Measurements from ENCODE around the gene SYNDIG1.

Gene SYNDIG1

GRCh38 chr20:24448170-24448569 is 21.3 kb upstream of the SYNDIG1 start:
- DNase-seq, result no peak

DNA sequence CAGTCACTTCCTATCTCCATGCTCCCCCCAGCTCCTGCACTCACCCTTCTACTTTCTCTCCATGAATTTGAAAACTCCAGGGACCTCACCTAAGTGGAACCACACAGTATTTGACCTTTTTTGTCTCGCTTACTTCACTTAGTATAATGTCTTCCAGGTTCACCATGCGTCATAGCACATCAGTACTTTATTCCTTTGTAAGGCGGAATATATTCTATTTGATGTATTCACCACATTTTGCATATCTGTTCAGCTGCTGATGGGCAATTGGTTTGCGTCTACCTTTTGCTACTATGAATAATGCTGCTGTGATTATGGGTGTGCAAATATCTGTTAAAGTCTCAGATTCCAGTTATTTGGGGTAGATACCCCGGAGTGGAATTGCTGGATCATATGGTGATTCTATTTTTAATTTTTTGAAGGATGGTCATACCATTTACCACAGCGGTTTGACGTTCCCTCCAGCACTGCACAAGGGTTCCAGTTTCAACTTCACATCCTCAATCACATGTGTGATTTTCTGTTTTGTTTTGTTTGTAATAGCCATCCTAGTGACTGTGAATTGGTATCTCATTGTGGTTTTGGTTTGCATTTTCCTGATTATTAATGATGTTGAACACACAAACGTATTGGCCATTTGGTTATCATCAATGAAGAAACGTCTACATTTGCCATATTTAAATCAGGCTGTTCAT is 20.3 kb upstream of the SYNDIG1 start:
- DNase-seq, result no peak

DNA sequence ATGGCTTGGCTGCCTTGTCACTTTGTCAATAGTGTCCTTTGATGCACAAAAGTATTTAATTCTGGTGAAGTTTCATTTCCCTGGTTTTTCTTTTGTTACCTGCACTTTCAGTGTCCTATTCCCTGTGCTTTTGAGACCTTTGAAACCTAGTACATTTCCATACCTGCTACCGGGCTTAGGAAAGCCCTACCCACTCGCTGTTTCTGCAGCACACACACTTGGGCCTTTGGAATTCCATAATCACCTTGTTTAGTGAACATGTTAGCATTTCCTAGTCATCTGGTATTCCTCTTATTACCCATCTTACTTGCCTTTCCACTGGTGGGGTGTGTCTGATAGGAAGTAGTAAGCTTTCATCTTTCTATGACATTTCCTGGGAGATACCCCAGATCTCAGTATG is 19.3 kb upstream of the SYNDIG1 start:
- DNase-seq, result no peak

GRCh38 chr20:24450624-24451376 is 18.6 kb upstream of the SYNDIG1 start:
- no peak for DNase-seq

GRCh38 chr20:24451428-24451827 is 18.0 kb upstream of the SYNDIG1 start:
- DNase-seq, result no peak

- DNase-seq, result no peak
These were observed 17.4 kb upstream of the SYNDIG1 start for GRCh38 chr20:24452016-24452415.

DNA sequence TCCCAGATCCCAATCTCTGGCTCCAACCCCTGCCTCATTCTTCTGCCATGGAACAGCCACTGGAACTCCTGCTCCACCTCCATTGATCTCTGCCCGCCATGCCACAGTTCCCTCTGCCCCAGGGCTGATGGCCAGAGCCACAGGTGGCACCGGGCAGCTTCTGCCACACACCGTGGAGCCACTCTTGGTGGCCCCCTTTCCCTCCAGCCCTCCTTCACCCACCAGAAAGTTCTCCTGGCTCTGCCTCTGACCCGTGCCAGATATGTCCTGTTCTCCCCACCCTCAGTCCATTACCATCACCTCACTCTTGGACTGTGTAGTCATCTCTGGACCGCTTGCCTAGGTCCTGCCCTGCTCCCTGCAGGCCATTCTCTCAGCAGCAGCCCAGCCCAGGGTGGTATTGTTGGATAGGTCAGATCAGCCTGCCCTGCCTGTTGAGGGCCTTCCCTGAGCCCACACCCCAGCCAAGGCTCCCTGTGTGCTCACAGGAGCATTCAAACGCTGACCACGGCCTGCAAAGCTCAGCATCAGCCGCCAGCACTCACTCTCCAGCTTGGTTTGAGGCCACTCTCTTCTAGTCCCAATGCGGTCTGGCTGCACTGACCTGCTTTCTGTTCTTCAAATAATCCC is 16.8 kb upstream of the SYNDIG1 start:
- no peak for DNase-seq

GRCh38 chr20:24453869-24454268 is 15.6 kb upstream of the SYNDIG1 start:
- no peak for DNase-seq

GRCh38 chr20:24455081-24455480 is 14.3 kb upstream of the SYNDIG1 start:
- no peak for DNase-seq

DNA sequence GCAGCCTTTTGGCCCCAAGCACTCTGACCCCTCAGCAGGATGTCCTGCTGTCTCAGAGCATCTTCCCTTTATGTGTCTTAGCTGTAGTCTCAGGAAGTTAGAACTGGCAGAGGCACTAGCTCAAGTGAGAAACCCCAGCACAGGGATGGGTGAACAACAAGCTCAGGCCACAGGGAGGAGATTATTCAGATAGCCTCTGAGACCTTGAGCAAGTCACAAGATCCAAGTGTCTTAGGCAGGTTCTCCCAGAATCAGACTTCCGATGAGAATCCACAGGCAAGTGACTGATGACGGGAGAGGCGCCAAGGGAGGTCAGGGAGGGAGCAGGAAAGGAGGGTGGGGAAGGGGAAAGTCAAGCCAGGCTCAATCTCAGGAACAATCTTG is 13.0 kb upstream of the SYNDIG1 start:
- no peak for DNase-seq

DNA sequence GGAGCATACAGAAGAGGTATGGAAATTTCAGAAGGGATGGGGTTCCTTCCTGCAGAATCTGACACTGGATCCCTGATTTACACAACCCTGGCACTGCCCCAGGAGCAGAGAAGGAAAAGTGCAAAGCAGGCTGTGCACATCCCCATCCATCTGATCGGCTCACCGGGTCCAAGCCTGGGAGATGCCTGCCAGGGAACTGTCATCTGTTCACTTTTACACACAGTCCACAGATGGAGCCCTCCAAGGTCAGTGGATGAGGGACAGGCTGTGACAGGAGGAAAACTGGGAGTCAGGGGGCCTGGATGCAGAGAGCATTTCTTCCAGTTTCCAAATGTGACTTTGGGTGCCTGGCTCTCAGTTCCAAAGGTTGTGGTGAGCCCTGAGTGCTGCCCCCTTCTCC is 11.0 kb upstream of the SYNDIG1 start:
- no peak for DNase-seq

- DNase-seq, result no peak
These were observed 9.7 kb upstream of the SYNDIG1 start for GRCh38 chr20:24459733-24460132.

GRCh38 chr20:24460712-24461111 is 8.7 kb upstream of the SYNDIG1 start:
- DNase-seq, result no peak

GRCh38 chr20:24461848-24462247 is 7.6 kb upstream of the SYNDIG1 start:
- no peak for DNase-seq

GRCh38 chr20:24462460-24463010 is 6.9 kb upstream of the SYNDIG1 start:
- DNase-seq, result no peak

DNA sequence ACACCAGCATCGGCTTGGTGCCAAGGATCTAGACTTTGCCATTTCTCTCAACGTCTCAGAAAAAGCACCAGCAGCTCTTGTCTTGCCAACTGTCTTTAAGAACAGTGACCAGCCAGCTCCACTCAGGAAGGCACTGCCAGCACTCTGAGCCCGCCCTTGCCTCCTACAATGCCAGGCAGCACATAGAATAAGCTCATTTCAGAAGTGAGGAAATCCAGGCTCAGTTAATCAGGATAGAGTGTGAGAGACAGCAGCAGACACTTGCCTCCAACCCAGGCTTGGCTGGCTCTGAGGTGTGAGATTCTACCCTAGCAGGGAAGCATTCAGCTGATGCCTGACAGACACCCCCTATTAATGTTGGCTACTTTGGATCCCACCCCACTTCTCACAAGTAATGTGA is 4.3 kb upstream of the SYNDIG1 start:
- DNase-seq, result no peak

GRCh38 chr20:24465730-24466129 is 3.7 kb upstream of the SYNDIG1 start:
- DNase-seq, result no peak

DNA sequence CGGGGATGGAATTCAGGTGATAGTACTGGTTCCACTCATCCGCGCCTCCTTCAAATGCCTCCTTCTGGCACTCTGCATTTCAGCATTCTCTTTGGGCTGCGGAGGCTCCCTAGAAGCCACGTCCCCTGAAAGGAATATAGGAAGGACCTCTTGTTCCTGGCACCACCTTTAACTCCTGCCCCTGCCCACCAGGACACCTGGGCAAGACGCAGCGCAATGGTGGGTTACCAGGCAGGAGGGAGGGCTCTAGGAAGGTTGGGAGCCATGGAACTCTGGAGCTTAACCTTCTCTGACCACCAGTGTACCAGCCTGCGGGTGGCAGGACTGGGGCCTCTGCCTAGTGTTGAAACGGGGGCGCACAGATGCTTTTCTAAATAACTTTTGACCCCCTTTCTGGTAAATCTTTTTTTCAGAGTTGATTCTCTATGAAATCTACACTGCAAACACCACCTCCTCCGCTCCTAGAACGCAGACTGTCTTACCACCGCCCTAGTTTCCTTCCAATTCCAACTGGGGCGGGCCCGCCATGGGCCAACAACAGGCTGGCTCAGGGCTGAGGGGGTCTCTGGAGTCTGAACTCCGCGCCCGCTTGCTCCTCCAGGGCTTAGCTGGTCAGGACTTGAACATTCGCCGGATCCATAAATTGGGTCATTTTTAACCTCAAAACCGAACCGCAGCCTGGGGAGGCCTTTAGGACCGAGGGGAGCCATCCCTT is 871 bp upstream of the SYNDIG1 start:
- DNase-seq, result no peak

DNA sequence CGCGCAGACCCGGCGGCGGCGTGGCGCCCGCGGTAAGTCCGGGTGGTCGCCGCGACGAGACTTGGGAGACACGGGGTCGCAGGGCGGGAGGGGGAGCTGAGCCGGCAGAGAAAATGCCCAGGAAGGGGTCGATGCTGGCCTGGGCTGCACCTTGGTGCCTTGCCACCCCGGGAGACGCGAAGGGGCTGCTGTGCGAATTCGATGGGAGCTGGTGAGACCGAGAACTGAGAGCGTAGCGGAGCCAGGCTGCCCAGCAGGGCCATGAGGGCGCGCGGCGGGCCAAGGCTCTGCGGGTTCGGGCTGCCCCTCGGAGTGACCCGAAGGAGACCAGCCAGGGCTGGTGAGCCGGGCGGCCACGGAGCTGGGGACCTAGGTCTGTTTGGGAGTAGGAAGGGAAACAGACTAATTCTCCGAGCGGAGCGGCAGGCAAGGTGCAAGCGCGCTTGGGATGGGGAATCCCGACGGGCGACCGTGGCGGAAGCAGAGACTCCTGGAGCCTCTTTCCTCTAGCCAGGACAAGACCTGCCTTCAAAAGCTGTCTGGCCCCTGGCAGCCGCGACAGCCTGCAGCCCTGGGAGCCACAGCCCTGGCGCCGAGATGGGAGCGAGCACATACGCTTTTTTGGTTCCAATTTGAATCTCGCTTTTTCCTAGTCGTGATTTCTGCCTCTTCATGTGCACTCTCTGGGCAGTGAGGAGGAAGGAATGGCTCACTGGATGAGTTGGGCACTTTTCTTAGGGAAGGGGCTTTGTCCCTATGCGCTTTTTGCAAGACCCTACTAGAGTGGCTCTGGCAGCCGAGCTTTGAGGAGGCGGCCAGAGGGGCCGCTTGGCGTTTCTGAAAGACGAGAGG is 691 bp downstream of the SYNDIG1 start:
- DNase-seq, result no peak

DNA sequence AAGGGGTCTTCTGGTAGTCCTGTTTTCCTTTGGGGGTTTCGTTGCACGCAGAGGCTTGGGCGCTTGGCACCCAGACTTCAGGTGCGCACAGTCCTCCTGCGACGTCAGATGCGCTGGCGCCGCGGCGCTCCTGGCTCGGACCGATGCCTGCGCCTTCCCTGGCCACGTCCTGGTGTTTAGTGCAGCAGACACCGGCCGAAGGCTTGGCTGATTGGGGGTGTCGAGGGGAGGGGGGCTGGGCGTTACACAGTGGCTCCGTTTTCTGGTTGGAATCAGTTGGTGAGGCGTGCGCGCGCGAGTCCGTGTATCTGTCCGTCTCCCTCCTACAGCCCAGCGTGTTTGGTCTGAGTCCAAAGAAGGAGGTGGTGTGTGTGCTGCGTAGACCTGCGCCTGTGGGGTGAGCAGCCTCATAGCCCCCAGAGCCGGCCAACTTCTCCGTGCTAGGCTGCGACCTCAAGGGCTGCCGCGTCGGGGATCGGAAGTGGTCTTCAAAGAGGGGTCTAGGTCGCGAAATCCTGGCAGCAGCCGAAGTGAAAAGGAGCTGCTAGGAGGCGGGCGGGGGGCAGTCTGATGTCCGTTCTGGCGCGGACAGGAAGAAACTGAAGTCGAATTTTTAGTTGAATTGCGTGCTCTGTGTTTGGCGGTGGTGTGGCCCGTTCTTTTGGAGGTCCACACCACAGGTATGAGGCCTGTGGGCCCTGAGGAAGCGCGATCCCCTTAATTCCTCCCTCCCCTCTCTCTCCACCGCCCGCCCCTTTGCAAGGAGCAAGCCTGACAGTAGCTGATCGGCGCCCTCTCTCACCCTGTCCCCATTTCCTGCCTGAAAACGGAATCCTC is 1.5 kb downstream of the SYNDIG1 start:
- DNase-seq, result no peak

DNA sequence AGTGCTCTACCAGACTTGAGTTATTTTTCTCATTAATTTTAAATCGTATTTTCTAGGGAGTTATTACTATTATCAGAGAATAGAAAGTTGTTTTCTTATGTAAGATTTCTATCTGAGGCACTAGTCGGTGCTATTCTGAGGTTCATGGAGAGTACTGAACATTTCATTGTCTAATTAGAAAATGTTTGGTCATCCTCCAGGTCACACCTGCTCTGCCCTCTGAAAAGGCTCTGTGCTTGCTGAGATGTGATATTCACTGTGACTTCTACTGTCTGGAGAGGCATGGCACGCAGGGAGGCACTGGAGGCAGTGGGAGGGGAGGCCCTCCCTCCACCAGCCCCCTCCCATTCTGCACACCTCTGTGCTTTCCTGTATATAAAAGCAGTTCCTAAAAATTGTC is 3.0 kb downstream of the SYNDIG1 start:
- no peak for DNase-seq

All from NCI-H774 (cell line).